G401 (cell line): ENCODE results near the gene ZNF654. TPM values are rescaled to one million over a fixed set of nuclear protein-coding genes. Genes with fewer than 3 reads are reported as not detected.
"Not testable (repeated sequence)": the region's sequence is repeated elsewhere in the genome, so short reads cannot be mapped to it uniquely, and the experiment has no call there.

Experiments used
- DNase-seq: peaks from one replicate; pipeline ENCODE4 v3.0.0-alpha.2; 2015; ENCODE audit warnings: low spot score
- in situ Hi-C: cut with HindIII; loops from 2 replicates; pipeline ENCODE4 v1.10.0; 2016; ENCODE audit warnings: low sequenced_read_pairs, mixed read lengths
- total RNA-seq: library from RNA; depleted of rRNA; stranded (reverse); fragments of >200 nt; shearing (Covaris generic); gene quantifications from 2 replicates; pipeline ENCODE4 v1.2.3, GENCODE V29; 2014; rRNA removed

The ZNF654 gene
- 7.9 and 9.1 TPM in 2 replicates for total RNA-seq

- peak; percentile 99 for DNase-seq
- in situ Hi-C loops = no loop called here
Measured at GRCh38 chr3:88058581-88059379, at the start of gene ZNF654, which contains the start of gene CGGBP1. Gene ZNF654 (plus strand): TSS chr3:88059255. CDS start chr3:88059320, 65 bp downstream. Gene CGGBP1 (minus strand): TSS chr3:88059005. CDS start chr3:88055976, 3,029 bp downstream.

- in situ Hi-C loops = no loop called here
- DNase-seq = no peak
Measured at GRCh38 chr3:88010810-88011209, 48.2 kb upstream of the ZNF654 start.

- in situ Hi-C loops = no loop called here
Measured at GRCh38 chr3:88013592-88013991, 45.5 kb upstream of the ZNF654 start.

GRCh38 chr3:88015656-88016055 is 43.4 kb upstream of the ZNF654 start:
- in situ Hi-C loops, DNase-seq: not testable (repeated sequence)

More at GRCh38 chr3:88013592-88013991, 45.5 kb upstream of the ZNF654 start:
- DNase-seq = no peak

GRCh38 chr3:88019024-88019423 is 40.0 kb upstream of the ZNF654 start:
- DNase-seq = no peak
- in situ Hi-C loops = no loop called here

GRCh38 chr3:88025001-88025552 is 34.0 kb upstream of the ZNF654 start:
- no peak for DNase-seq
- in situ Hi-C loops = no loop called here

GRCh38 chr3:88028876-88029275 is 30.2 kb upstream of the ZNF654 start:
- in situ Hi-C loops = no loop called here
- no peak for DNase-seq

GRCh38 chr3:88030210-88030609 is 28.8 kb upstream of the ZNF654 start:
- in situ Hi-C loops = no loop called here
- DNase-seq = no peak

GRCh38 chr3:88031642-88032077 is 27.4 kb upstream of the ZNF654 start:
- DNase-seq = peak; percentile 29
- in situ Hi-C loops = no loop called here

GRCh38 chr3:88032245-88032644 is 26.8 kb upstream of the ZNF654 start:
- in situ Hi-C loops = no loop called here

GRCh38 chr3:88033079-88033478 is 26.0 kb upstream of the ZNF654 start:
- in situ Hi-C loops = no loop called here
- DNase-seq = no peak

More at GRCh38 chr3:88032245-88032644, 26.8 kb upstream of the ZNF654 start:
- DNase-seq = peak; percentile 21

- DNase-seq = no peak
- in situ Hi-C loops = no loop called here
Measured at GRCh38 chr3:88033808-88034207, 25.2 kb upstream of the ZNF654 start.

- no peak for DNase-seq
- in situ Hi-C loops = no loop called here
Measured at GRCh38 chr3:88034491-88035275, 24.4 kb upstream of the ZNF654 start.

- in situ Hi-C loops = no loop called here
Measured at GRCh38 chr3:88036221-88036620, 22.8 kb upstream of the ZNF654 start.

GRCh38 chr3:88038566-88038965 is 20.5 kb upstream of the ZNF654 start:
- in situ Hi-C loops = no loop called here
- no peak for DNase-seq

More at GRCh38 chr3:88036221-88036620, 22.8 kb upstream of the ZNF654 start:
- DNase-seq = no peak

GRCh38 chr3:88040529-88040928 is 18.5 kb upstream of the ZNF654 start:
- in situ Hi-C loops = no loop called here
- no peak for DNase-seq

GRCh38 chr3:88041005-88041404 is 18.1 kb upstream of the ZNF654 start:
- in situ Hi-C loops = no loop called here
- no peak for DNase-seq

GRCh38 chr3:88044411-88044810 is 14.6 kb upstream of the ZNF654 start:
- in situ Hi-C loops = no loop called here
- DNase-seq = no peak

GRCh38 chr3:88046766-88047165 is 12.3 kb upstream of the ZNF654 start:
- no peak for DNase-seq
- in situ Hi-C loops = no loop called here
